ENCODE results near the gene EXOC3L1. TPM values are rescaled to one million over a fixed set of nuclear protein-coding genes. Genes with fewer than 3 reads are reported as not detected.

The EXOC3L1 gene
- total and polyA plus RNA-seq, 4 donors = 9.7 to 16.5 (median 12.0) TPM

DNA sequence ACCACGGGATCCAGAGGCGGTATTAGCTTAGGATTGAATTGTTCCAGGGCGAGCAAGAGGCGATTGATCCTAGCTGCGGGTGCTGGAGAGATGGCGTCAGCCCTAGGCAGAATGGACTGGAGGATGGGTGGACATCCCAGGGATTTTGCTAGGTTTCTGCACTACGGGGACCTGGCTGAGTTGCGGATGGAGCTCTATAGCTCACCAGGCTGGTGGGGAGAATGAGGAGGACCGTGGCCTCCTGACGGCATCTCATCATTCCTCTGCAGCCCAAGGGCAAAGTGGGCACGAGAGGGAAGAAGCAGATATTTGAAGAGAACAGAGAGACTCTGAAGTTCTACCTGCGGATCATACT, 37.6 kb upstream of the EXOC3L1 start:
- ATAC-seq (ENCODE audit: insufficient read depth, low FRiP score) (no peak), DNase-seq (no peak)
- WGBS, 2 donors = 10 to 12% methylated on average over 12 of the region's 12 CpGs
- peaks cover 8 to 39% (median 28%) of the 10 kb centered on the region in 4 donors for H3K36me3 ChIP-seq (ENCODE audit: control insufficient read depth in 4 of 4, insufficient read depth in 4 of 4, low read length in 4 of 4)
- TF ChIP-seq, protein P1, sequence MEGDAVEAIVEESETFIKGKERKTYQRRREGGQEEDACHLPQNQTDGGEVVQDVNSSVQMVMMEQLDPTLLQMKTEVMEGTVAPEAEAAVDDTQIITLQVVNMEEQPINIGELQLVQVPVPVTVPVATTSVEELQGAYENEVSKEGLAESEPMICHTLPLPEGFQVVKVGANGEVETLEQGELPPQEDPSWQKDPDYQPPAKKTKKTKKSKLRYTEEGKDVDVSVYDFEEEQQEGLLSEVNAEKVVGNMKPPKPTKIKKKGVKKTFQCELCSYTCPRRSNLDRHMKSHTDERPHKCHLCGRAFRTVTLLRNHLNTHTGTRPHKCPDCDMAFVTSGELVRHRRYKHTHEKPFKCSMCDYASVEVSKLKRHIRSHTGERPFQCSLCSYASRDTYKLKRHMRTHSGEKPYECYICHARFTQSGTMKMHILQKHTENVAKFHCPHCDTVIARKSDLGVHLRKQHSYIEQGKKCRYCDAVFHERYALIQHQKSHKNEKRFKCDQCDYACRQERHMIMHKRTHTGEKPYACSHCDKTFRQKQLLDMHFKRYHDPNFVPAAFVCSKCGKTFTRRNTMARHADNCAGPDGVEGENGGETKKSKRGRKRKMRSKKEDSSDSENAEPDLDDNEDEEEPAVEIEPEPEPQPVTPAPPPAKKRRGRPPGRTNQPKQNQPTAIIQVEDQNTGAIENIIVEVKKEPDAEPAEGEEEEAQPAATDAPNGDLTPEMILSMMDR (IDR thresholded peaks at IDR 0.05; ENCODE audit: control extremely low read depth, extremely low read depth) = no peak
- no peaks in the 10 kb centered on the region for H3K9me3 ChIP-seq (ENCODE audit: control insufficient read depth in 4 of 4, insufficient read depth in 3 of 4, low read length in 3 of 4)
- peak overlapping the region; percentile 70 to 89 for H3K9ac ChIP-seq (ENCODE audit: insufficient read depth in 1 of 2, low read length in 2 of 2)
- H3K27ac ChIP-seq (ENCODE audit: low read depth in 1 of 2, low read length in 1 of 2) = peak overlapping the region; percentile 82 to 84
- peak overlapping the region; percentile 94 for H3K4me3 ChIP-seq
- no peaks in the 10 kb centered on the region for H3K27me3 ChIP-seq (ENCODE audit: control insufficient read depth in 3 of 3, insufficient read depth in 3 of 3, low read length in 2 of 3)
- H3K4me1 ChIP-seq (ENCODE audit: control insufficient read depth in 5 of 5, insufficient read depth in 5 of 5, low read length in 5 of 5) = peaks cover 4 to 18% (median 13%) of the 10 kb centered on the region in 5 donors

GRCh38 chr16:67226804-67227566, 37.0 kb upstream of the EXOC3L1 start, which contains the start of gene TMEM208:
TSS of gene TMEM208 (plus strand) at chr16:67227130. CDS start at chr16:67227219, 89 bp downstream.
- H3K9ac ChIP-seq (ENCODE audit: insufficient read depth in 1 of 2, low read length in 2 of 2) = peak within 1 kb of the TSS; percentile 70 to 89
- H3K4me3 ChIP-seq = peak within 1 kb of the TSS; percentile 94
- peaks cover 4 to 18% (median 13%) of the 10 kb centered on the region in 5 donors for H3K4me1 ChIP-seq (ENCODE audit: control insufficient read depth in 5 of 5, insufficient read depth in 5 of 5, low read length in 5 of 5)
- ATAC-seq (ENCODE audit: insufficient read depth, low FRiP score) = peak; percentile 95
- no peaks in the 10 kb centered on the region for H3K9me3 ChIP-seq (ENCODE audit: control insufficient read depth in 4 of 4, insufficient read depth in 3 of 4, low read length in 3 of 4)
- TF ChIP-seq, protein P1 (IDR thresholded peaks at IDR 0.05; ENCODE audit: control extremely low read depth, extremely low read depth) = peak; percentile 6
- peak within 1 kb of the TSS; percentile 84 to 85 for H3K27ac ChIP-seq (ENCODE audit: low read depth in 1 of 2, low read length in 1 of 2)
- 1% methylated on average over 46 of the region's 46 CpGs for WGBS, 2 donors
- H3K36me3 ChIP-seq (ENCODE audit: control insufficient read depth in 4 of 4, insufficient read depth in 4 of 4, low read length in 4 of 4) = peaks cover 8 to 38% (median 28%) of the 10 kb centered on the region in 4 donors
- peak; percentile 99 for DNase-seq
- no peaks in the 10 kb centered on the region for H3K27me3 ChIP-seq (ENCODE audit: control insufficient read depth in 3 of 3, insufficient read depth in 3 of 3, low read length in 2 of 3)

DNA sequence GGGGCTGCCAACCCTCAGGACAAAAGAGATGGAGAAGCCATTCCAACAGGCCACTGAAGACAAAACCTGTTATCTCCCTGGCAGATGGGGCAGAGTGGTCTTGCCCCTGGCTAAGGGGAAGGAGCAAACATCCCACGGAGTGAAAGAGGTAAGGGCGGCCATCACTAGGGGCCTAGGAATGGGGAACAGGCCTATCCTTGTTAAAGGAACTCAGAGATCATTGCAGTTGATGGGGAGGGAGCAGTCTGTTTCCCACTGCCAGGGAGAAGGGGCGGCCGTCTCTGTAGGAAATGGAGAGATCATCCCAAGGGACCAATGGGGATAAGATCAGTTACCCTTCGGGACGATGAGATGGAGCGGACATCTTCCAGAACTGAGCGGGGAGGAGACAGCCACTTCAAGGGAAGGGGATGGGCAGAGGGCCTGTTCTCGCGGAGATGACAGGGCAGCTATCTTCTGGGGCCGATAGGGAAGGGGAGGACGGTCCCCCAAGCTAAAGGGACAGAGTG, 36.4 kb upstream of the EXOC3L1 start:
- H3K4me1 ChIP-seq (ENCODE audit: control insufficient read depth in 5 of 5, insufficient read depth in 5 of 5, low read length in 5 of 5) = peaks cover 4 to 18% (median 13%) of the 10 kb centered on the region in 5 donors
- TF ChIP-seq, protein P1 (IDR thresholded peaks at IDR 0.05; ENCODE audit: control extremely low read depth, extremely low read depth) = no peak
- no peaks in the 10 kb centered on the region for H3K27me3 ChIP-seq (ENCODE audit: control insufficient read depth in 3 of 3, insufficient read depth in 3 of 3, low read length in 2 of 3)
- peak overlapping the region; percentile 67 for H3K4me3 ChIP-seq
- H3K27ac ChIP-seq (ENCODE audit: low read depth in 1 of 2, low read length in 1 of 2) = peak overlapping the region; percentile 76 to 85
- H3K9ac ChIP-seq (ENCODE audit: insufficient read depth in 1 of 2, low read length in 2 of 2) = peak overlapping the region in 1 of 2 donors; percentile 83
- no peak for DNase-seq
- no peaks in the 10 kb centered on the region for H3K9me3 ChIP-seq (ENCODE audit: control insufficient read depth in 4 of 4, insufficient read depth in 3 of 4, low read length in 3 of 4)
- ATAC-seq (ENCODE audit: insufficient read depth, low FRiP score) = no peak
- H3K36me3 ChIP-seq (ENCODE audit: control insufficient read depth in 4 of 4, insufficient read depth in 4 of 4, low read length in 4 of 4) = peaks cover 8 to 32% (median 21%) of the 10 kb centered on the region in 4 donors
- WGBS, 2 donors = 5 to 9% methylated on average over 12 of the region's 12 CpGs

Measured in lung (tissue), 12 donors.